GM04504 (cell line): Measurements from ENCODE around the gene FUT8.

Source experiments
- DNase-seq: peaks from one replicate; pipeline ENCODE4 v3.0.0-alpha.2; 2012; ENCODE audit warnings: low read depth

Gene FUT8

GRCh38 chr14:65412032-65412846, at the start of gene FUT8:
Gene FUT8 (plus strand): TSS chr14:65412730. CDS start chr14:65561564, 148,834 bp downstream.
- DNase-seq = peak; percentile 91

- no peak for DNase-seq
These were observed 45.5 kb upstream of the FUT8 start for GRCh38 chr14:65366802-65367565.

GRCh38 chr14:65369560-65369959, 43.0 kb upstream of the FUT8 start:
- DNase-seq = no peak

GRCh38 chr14:65370801-65371248, 41.7 kb upstream of the FUT8 start:
- no peak for DNase-seq

- no peak for DNase-seq
These were observed 40.7 kb upstream of the FUT8 start for GRCh38 chr14:65371784-65372183.

- no peak for DNase-seq
These were observed 39.4 kb upstream of the FUT8 start for GRCh38 chr14:65373016-65373670.

GRCh38 chr14:65373671-65374039, 38.9 kb upstream of the FUT8 start:
- DNase-seq = no peak

GRCh38 chr14:65377576-65377975, 35.0 kb upstream of the FUT8 start:
- DNase-seq = no peak

- DNase-seq = no peak
These were observed 29.9 kb upstream of the FUT8 start for GRCh38 chr14:65382586-65382985.

GRCh38 chr14:65387171-65387570, 25.4 kb upstream of the FUT8 start:
- DNase-seq = no peak

- no peak for DNase-seq
These were observed 24.9 kb upstream of the FUT8 start for GRCh38 chr14:65387628-65388027.

- DNase-seq = no peak
These were observed 20.2 kb upstream of the FUT8 start for GRCh38 chr14:65392296-65392695.

- DNase-seq = no peak
These were observed 16.2 kb upstream of the FUT8 start for GRCh38 chr14:65396082-65396910.

- peak; percentile 64 for DNase-seq
These were observed 9.3 kb upstream of the FUT8 start for GRCh38 chr14:65403231-65403630.

GRCh38 chr14:65408113-65408512, 4.4 kb upstream of the FUT8 start:
- DNase-seq = no peak

- no peak for DNase-seq
These were observed 1.9 kb upstream of the FUT8 start for GRCh38 chr14:65410640-65411039.

GRCh38 chr14:65411656-65412031, 886 bp upstream of the FUT8 start:
- peak; percentile 87 for DNase-seq

GRCh38 chr14:65412856-65413738, 567 bp downstream of the FUT8 start:
- peak; percentile 43 for DNase-seq

GRCh38 chr14:65413739-65414045, 1.2 kb downstream of the FUT8 start:
- DNase-seq = no peak

GRCh38 chr14:65414961-65415589, 2.5 kb downstream of the FUT8 start:
- DNase-seq = no peak

GRCh38 chr14:65415613-65416012, 3.1 kb downstream of the FUT8 start:
- DNase-seq = no peak
